ENCODE data around the gene ZSWIM3. TPM values are rescaled to one million over a fixed set of nuclear protein-coding genes. Genes with fewer than 3 reads are reported as not detected.

ZSWIM3 gene
- total and polyA plus RNA-seq, 2 of the 13 experiments (the other 11 are each of a cell fraction or from before 2014, with no cell fraction given) = 5.2 to 5.8 TPM

GRCh38 chr20:45909817-45910669 is 52.6 kb downstream of the ZSWIM3 start (continued):
- TF ChIP-seq, protein P1, sequence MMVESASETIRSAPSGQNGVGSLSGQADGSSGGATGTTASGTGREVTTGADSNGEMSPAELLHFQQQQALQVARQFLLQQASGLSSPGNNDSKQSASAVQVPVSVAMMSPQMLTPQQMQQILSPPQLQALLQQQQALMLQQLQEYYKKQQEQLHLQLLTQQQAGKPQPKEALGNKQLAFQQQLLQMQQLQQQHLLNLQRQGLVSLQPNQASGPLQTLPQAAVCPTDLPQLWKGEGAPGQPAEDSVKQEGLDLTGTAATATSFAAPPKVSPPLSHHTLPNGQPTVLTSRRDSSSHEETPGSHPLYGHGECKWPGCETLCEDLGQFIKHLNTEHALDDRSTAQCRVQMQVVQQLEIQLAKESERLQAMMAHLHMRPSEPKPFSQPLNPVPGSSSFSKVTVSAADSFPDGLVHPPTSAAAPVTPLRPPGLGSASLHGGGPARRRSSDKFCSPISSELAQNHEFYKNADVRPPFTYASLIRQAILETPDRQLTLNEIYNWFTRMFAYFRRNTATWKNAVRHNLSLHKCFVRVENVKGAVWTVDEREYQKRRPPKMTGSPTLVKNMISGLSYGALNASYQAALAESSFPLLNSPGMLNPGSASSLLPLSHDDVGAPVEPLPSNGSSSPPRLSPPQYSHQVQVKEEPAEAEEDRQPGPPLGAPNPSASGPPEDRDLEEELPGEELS (CRISPR knock-in tag; IDR thresholded peaks at IDR 0.05) = peak; percentile 78
- TF ChIP-seq, protein P2, sequence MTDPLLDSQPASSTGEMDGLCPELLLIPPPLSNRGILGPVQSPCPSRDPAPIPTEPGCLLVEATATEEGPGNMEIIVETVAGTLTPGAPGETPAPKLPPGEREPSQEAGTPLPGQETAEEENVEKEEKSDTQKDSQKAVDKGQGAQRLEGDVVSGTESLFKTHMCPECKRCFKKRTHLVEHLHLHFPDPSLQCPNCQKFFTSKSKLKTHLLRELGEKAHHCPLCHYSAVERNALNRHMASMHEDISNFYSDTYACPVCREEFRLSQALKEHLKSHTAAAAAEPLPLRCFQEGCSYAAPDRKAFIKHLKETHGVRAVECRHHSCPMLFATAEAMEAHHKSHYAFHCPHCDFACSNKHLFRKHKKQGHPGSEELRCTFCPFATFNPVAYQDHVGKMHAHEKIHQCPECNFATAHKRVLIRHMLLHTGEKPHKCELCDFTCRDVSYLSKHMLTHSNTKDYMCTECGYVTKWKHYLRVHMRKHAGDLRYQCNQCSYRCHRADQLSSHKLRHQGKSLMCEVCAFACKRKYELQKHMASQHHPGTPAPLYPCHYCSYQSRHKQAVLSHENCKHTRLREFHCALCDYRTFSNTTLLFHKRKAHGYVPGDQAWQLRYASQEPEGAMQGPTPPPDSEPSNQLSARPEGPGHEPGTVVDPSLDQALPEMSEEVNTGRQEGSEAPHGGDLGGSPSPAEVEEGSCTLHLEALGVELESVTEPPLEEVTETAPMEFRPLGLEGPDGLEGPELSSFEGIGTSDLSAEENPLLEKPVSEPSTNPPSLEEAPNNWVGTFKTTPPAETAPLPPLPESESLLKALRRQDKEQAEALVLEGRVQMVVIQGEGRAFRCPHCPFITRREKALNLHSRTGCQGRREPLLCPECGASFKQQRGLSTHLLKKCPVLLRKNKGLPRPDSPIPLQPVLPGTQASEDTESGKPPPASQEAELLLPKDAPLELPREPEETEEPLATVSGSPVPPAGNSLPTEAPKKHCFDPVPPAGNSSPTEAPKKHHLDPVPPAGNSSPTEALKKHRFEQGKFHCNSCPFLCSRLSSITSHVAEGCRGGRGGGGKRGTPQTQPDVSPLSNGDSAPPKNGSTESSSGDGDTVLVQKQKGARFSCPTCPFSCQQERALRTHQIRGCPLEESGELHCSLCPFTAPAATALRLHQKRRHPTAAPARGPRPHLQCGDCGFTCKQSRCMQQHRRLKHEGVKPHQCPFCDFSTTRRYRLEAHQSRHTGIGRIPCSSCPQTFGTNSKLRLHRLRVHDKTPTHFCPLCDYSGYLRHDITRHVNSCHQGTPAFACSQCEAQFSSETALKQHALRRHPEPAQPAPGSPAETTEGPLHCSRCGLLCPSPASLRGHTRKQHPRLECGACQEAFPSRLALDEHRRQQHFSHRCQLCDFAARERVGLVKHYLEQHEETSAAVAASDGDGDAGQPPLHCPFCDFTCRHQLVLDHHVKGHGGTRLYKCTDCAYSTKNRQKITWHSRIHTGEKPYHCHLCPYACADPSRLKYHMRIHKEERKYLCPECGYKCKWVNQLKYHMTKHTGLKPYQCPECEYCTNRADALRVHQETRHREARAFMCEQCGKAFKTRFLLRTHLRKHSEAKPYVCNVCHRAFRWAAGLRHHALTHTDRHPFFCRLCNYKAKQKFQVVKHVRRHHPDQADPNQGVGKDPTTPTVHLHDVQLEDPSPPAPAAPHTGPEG (CRISPR knock-in tag; IDR thresholded peaks at IDR 0.05) = 0 out of 2 replicates have a peak, but pooled peaks have one; percentile 57
- 0 out of 2 replicates have a peak, but pooled peaks have one; percentile 30 for TF ChIP-seq ZNF670 (CRISPR knock-in tag; IDR thresholded peaks at IDR 0.05; ENCODE audit: borderline replicate concordance)
- TF ChIP-seq, protein P3, sequence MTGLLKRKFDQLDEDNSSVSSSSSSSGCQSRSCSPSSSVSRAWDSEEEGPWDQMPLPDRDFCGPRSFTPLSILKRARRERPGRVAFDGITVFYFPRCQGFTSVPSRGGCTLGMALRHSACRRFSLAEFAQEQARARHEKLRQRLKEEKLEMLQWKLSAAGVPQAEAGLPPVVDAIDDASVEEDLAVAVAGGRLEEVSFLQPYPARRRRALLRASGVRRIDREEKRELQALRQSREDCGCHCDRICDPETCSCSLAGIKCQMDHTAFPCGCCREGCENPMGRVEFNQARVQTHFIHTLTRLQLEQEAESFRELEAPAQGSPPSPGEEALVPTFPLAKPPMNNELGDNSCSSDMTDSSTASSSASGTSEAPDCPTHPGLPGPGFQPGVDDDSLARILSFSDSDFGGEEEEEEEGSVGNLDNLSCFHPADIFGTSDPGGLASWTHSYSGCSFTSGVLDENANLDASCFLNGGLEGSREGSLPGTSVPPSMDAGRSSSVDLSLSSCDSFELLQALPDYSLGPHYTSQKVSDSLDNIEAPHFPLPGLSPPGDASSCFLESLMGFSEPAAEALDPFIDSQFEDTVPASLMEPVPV (CRISPR knock-in tag; IDR thresholded peaks at IDR 0.05) = no peak
- TF ChIP-seq ZFX (CRISPR knock-in tag; IDR thresholded peaks at IDR 0.05; ENCODE audit: low read depth) = peak; percentile 31
- no peak for TF ChIP-seq TAF1 (CRISPR knock-in tag; IDR thresholded peaks at IDR 0.05)
- TF ChIP-seq ZFP36L1 (CRISPR knock-in tag; IDR thresholded peaks at IDR 0.05) = peak; percentile 58
- TF ChIP-seq ZFP1 (CRISPR knock-in tag; IDR thresholded peaks at IDR 0.05) = no peak
- peak; percentile 56; the same call in 1 of the 2 replicates for TF ChIP-seq HBP1 (CRISPR knock-in tag; IDR thresholded peaks at IDR 0.05; ENCODE audit: low read depth)
- TF ChIP-seq RNF2 (conservative IDR thresholded peaks at IDR 0.05; ENCODE audit: low read depth) = 0 out of 2 replicates have a peak, but pooled peaks have one; percentile 17
- TF ChIP-seq, protein P4, sequence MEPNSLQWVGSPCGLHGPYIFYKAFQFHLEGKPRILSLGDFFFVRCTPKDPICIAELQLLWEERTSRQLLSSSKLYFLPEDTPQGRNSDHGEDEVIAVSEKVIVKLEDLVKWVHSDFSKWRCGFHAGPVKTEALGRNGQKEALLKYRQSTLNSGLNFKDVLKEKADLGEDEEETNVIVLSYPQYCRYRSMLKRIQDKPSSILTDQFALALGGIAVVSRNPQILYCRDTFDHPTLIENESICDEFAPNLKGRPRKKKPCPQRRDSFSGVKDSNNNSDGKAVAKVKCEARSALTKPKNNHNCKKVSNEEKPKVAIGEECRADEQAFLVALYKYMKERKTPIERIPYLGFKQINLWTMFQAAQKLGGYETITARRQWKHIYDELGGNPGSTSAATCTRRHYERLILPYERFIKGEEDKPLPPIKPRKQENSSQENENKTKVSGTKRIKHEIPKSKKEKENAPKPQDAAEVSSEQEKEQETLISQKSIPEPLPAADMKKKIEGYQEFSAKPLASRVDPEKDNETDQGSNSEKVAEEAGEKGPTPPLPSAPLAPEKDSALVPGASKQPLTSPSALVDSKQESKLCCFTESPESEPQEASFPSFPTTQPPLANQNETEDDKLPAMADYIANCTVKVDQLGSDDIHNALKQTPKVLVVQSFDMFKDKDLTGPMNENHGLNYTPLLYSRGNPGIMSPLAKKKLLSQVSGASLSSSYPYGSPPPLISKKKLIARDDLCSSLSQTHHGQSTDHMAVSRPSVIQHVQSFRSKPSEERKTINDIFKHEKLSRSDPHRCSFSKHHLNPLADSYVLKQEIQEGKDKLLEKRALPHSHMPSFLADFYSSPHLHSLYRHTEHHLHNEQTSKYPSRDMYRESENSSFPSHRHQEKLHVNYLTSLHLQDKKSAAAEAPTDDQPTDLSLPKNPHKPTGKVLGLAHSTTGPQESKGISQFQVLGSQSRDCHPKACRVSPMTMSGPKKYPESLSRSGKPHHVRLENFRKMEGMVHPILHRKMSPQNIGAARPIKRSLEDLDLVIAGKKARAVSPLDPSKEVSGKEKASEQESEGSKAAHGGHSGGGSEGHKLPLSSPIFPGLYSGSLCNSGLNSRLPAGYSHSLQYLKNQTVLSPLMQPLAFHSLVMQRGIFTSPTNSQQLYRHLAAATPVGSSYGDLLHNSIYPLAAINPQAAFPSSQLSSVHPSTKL (CRISPR knock-in tag; IDR thresholded peaks at IDR 0.05) = peak; percentile 78
- TF ChIP-seq ZNF883 (CRISPR knock-in tag; IDR thresholded peaks at IDR 0.05; ENCODE audit: not compliant biosample characterization) = no peak
- TF ChIP-seq HOXA3 (CRISPR knock-in tag; IDR thresholded peaks at IDR 0.05) = peak; percentile 67

Data from HepG2 (cell line).